K562 (cell line): ENCODE measurements around the gene PDLIM5. TPM values are rescaled to one million over a fixed set of nuclear protein-coding genes. Genes with fewer than 3 reads are reported as not detected.

ENCODE experiments used
- HNRNPUL1 ChIP-seq: fragments of 200-400 bp; formaldehyde crosslinking; IDR thresholded peaks from 2 replicates; pipeline ENCODE4 v1.6.1; 2017; ENCODE audit warnings: low read length
- LARP7 ChIP-seq: fragments of 450-650 bp; IDR thresholded peaks from 2 replicates; pipeline ENCODE4 v1.6.1; 2016
- MAFK ChIP-seq: IDR thresholded peaks from 2 replicates; pipeline ENCODE4 v1.6.1; 2011; ENCODE audit warnings: low read length, improper control_type of control experiment
- PML ChIP-seq: IDR thresholded peaks from 2 replicates; pipeline ENCODE4 v1.6.1; 2012; ENCODE audit warnings: low read length, inconsistent platforms
- PURB ChIP-seq: sonication (generic); formaldehyde crosslinking; IDR thresholded peaks from 2 replicates; pipeline ENCODE4 v1.9.0; 2021; ENCODE audit warnings: low read depth, mild to moderate bottlenecking, missing genetic modification reagents
- SMAD2 ChIP-seq: fragments of 150-350 bp; IDR thresholded peaks from 2 replicates; pipeline ENCODE4 v1.6.1; 2014; ENCODE audit warnings: low read depth, mild to moderate bottlenecking, low read length
- SMARCB1 ChIP-seq: IDR thresholded peaks from 2 replicates; pipeline ENCODE4 v1.6.1; 2011; ENCODE audit warnings: improper control_type of control experiment, low read depth; ENCODE audit not compliant: insufficient read length
- WHSC1 ChIP-seq: IDR thresholded peaks from one replicate; pipeline ENCODE4 v1.6.1; 2012; ENCODE audit warnings: low read length, control low read depth, inconsistent platforms
- polyA plus RNA-seq, 8 experiments: library from polyadenylated mRNA; depleted of rRNA in 4 of 8; stranded (reverse) in 5 of 8; unstranded in 3 of 8; fragments of >200 nt; fragmentation: Nextera tagmentation in 2 of 8; fragmentation: Illumina TruSeq in 1 of 8; extraction: Ambion mirVana in 2 of 8; extraction: Trizol in 1 of 8; gene quantifications; 2 replicates each; pipeline versions ENCODE4 v1.2.1 to v1.2.3, GENCODE V29; 2011 to 2014; ENCODE audit warnings: inconsistent platforms in 1 of 8, missing spikeins in 1 of 8
- total RNA-seq, 7 experiments: library from RNA; depleted of rRNA in 6 of 7; stranded (reverse); fragments of >200 nt in 6 of 7; fragmentation: Illumina TruSeq in 2 of 7; extraction: Trizol in 2 of 7; gene quantifications; 2 replicates each; pipeline versions ENCODE4 v1.2.1 to v1.2.3, GENCODE V29; 2011 to 2021; ENCODE audit warnings: low replicate concordance in 1 of 7
- TF ChIP-seq, protein P1 (sequence below): sonication (generic); formaldehyde crosslinking; IDR thresholded peaks from 2 replicates; pipeline ENCODE4 v1.8.1; 2023; ENCODE audit warnings: missing genetic modification reagents, mild to moderate bottlenecking, borderline replicate concordance
- TF ChIP-seq, protein P2 (sequence below): fragments of 450-650 bp; formaldehyde crosslinking; IDR thresholded peaks from 2 replicates; pipeline ENCODE4 v1.4.0; 2020; ENCODE audit warnings: mild to moderate bottlenecking, mixed read lengths
- TF ChIP-seq, protein P3 (sequence below): fragments of 250-450 bp; sonication (Bioruptor Pico); IDR thresholded peaks from 2 replicates; pipeline ENCODE4 v1.9.0; 2021; ENCODE audit warnings: mild to moderate bottlenecking

The PDLIM5 gene
- total and polyA plus RNA-seq, 9 of the 15 experiments (the other 6 are each of a cell fraction or from before 2014, with no cell fraction given), result 36.9 to 127 (median 62.5) TPM

DNA sequence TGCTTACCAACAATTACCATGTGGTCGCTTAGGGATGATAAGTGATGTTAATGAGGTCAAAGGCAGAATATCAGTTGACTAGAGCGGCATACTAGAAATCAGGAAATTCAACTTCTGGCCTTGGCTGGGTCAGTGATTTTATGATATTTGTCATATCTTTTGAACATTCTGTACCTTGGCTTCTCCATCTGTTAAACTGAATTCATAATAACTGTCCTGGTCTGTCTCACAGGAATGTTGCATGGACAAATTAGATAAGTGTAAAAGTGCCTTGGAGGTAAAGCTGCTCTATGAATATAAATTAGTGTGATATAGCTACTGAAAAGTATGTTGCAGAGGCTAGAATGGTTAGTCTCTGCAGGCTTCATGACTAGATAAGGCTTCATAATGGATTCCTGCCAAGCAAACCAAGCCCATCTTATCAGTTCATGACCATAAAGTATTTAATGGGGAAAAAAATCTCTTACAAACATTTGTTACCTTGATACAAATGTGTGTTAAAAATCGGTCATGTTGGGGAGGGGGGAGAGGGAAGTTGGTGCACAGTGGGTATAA lies 201.4 kb downstream of the PDLIM5 start (continued):
- TF ChIP-seq, protein P1, sequence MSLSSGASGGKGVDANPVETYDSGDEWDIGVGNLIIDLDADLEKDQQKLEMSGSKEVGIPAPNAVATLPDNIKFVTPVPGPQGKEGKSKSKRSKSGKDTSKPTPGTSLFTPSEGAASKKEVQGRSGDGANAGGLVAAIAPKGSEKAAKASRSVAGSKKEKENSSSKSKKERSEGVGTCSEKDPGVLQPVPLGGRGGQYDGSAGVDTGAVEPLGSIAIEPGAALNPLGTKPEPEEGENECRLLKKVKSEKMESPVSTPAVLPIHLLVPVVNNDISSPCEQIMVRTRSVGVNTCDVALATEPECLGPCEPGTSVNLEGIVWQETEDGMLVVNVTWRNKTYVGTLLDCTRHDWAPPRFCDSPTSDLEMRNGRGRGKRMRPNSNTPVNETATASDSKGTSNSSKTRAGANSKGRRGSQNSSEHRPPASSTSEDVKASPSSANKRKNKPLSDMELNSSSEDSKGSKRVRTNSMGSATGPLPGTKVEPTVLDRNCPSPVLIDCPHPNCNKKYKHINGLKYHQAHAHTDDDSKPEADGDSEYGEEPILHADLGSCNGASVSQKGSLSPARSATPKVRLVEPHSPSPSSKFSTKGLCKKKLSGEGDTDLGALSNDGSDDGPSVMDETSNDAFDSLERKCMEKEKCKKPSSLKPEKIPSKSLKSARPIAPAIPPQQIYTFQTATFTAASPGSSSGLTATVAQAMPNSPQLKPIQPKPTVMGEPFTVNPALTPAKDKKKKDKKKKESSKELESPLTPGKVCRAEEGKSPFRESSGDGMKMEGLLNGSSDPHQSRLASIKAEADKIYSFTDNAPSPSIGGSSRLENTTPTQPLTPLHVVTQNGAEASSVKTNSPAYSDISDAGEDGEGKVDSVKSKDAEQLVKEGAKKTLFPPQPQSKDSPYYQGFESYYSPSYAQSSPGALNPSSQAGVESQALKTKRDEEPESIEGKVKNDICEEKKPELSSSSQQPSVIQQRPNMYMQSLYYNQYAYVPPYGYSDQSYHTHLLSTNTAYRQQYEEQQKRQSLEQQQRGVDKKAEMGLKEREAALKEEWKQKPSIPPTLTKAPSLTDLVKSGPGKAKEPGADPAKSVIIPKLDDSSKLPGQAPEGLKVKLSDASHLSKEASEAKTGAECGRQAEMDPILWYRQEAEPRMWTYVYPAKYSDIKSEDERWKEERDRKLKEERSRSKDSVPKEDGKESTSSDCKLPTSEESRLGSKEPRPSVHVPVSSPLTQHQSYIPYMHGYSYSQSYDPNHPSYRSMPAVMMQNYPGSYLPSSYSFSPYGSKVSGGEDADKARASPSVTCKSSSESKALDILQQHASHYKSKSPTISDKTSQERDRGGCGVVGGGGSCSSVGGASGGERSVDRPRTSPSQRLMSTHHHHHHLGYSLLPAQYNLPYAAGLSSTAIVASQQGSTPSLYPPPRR (CRISPR knock-in tag), result no peak
- TF ChIP-seq MAFK (no peak), LARP7 (no peak), SMAD2 (no peak), HNRNPUL1 (no peak), SMARCB1 (no peak), PURB (CRISPR knock-in tag) (no peak), PML (peak; percentile 85), WHSC1 (no peak)
- TF ChIP-seq, protein P2, sequence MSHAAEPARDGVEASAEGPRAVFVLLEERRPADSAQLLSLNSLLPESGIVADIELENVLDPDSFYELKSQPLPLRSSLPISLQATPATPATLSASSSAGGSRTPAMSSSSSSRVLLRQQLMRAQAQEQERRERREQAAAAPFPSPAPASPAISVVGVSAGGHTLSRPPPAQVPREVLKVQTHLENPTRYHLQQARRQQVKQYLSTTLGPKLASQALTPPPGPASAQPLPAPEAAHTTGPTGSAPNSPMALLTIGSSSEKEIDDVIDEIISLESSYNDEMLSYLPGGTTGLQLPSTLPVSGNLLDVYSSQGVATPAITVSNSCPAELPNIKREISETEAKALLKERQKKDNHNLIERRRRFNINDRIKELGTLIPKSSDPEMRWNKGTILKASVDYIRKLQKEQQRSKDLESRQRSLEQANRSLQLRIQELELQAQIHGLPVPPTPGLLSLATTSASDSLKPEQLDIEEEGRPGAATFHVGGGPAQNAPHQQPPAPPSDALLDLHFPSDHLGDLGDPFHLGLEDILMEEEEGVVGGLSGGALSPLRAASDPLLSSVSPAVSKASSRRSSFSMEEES (CRISPR knock-in tag), result no peak
- TF ChIP-seq, protein P3, sequence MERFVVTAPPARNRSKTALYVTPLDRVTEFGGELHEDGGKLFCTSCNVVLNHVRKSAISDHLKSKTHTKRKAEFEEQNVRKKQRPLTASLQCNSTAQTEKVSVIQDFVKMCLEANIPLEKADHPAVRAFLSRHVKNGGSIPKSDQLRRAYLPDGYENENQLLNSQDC (CRISPR knock-in tag), result no peak
